Epithelial cell of alveolus of lung (primary cell): ENCODE results near the gene LYZL2. TPM values are rescaled to one million over a fixed set of nuclear protein-coding genes. Genes with fewer than 3 reads are reported as not detected.

Source experiments
- total RNA-seq: library from RNA; depleted of rRNA; stranded (reverse); fragments of >200 nt; gene quantifications from 2 replicates; pipeline ENCODE4 v1.2.1, GENCODE V29; 2015

The LYZL2 gene
- not detected in 2 replicates for total RNA-seq

DNA sequence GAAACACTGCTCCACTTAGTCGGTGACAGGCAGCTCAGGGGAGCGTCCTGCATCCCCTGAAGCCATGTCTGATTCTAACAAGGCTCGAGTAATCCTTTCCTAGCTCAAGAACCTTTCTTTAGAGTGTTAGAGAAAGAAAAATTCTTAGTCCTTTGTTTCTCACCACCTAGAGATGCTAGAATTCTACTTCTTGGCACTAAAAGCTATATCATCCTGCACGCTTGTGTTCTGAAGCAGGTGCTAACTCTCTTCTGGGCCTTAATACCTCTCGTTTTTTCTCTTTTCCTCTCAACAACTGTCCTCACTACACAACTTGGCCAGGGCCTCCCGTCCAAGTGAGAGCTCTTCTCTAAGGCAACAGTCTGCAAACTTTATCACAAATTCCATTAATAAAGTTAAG is at the start of gene LYZL2:
LYZL2 (minus strand) TSS at position 101 of the 400 bp plus-strand sequence. CDS start 2,838 bp downstream, outside the sequence.

Other genes with a start within 250 kb of the LYZL2 start
- gene MAP3K8, start 195.6 kb downstream of the LYZL2 start, total RNA-seq, result 1.8 and 8.3 TPM in 2 replicates